Endothelial cell of umbilical vein (primary cell): ENCODE results near the gene OXSR1. TPM values are rescaled to one million over a fixed set of nuclear protein-coding genes. Genes with fewer than 3 reads are reported as not detected.

ENCODE experiments used
- BruUV-seq: library from RNA; stranded (reverse); fragments of 400-500 nt; replicated peaks from 2 replicates; lab custom pipeline; 2021; lab: Mats Ljungman, UMichigan
- CTCF ChIA-PET: fragments of 300-600, 350-600 bp; sonication (Branson Sonifier 250); formaldehyde crosslinking; loops from one replicate; lab custom pipeline; 2021; ENCODE audit warnings: antibody characterized with exemption, inconsistent platforms; lab: Charles Lee
- POLR2A ChIA-PET: fragments of 300-600, 350-600 bp; sonication (Branson Sonifier 250); formaldehyde crosslinking; loops from one replicate; lab custom pipeline; 2021; ENCODE audit warnings: antibody characterized with exemption, inconsistent platforms; lab: Charles Lee
- DNase-seq: peaks from one replicate; pipeline ENCODE4 v3.0.0-alpha.2; 2011; ENCODE audit warnings: low read depth, low spot score
- FAIRE-seq: peaks from 2 replicates; lab custom pipeline; 2011; peaks lifted over from hg19 to GRCh38; lab: Jason Lieb, UNC
- H2AFZ ChIP-seq: 2 replicates; pipeline ENCODE4 v1.6.0; 2012; ENCODE audit warnings: low read depth, low read length, control low read depth, inconsistent platforms
- H3K27ac ChIP-seq: 2 replicates; pipeline ENCODE4 v1.5.1; 2011; ENCODE audit warnings: low read depth, mild to moderate bottlenecking, control low read depth, low read length, moderate library complexity; ENCODE audit not compliant: insufficient read depth
- H3K27me3 ChIP-seq, 2 experiments: 2 replicates each; pipeline versions ENCODE4 v1.6.0 to v1.6.1; 2011; ENCODE audit warnings: low read length in 2 of 2, mixed read lengths in 1 of 2; ENCODE audit not compliant: control insufficient read depth in 2 of 2, insufficient read depth in 2 of 2
- H3K36me3 ChIP-seq, 2 experiments: 2 replicates in 1 of 2; 3 replicates in 1 of 2; pipeline ENCODE4 v1.5.1; 2011; ENCODE audit warnings: low read length in 2 of 2, mild to moderate bottlenecking in 1 of 2, moderate library complexity in 1 of 2; ENCODE audit not compliant: control insufficient read depth in 2 of 2, insufficient read depth in 2 of 2; ENCODE audit errors: extremely low read depth in 1 of 2
- H3K4me1 ChIP-seq: 3 replicates; pipeline ENCODE4 v1.5.1; 2011; ENCODE audit warnings: mild to moderate bottlenecking, low read length; ENCODE audit not compliant: control insufficient read depth, insufficient read depth; ENCODE audit errors: extremely low read depth
- H3K4me2 ChIP-seq: 2 replicates; pipeline ENCODE4 v1.6.1; 2011; ENCODE audit warnings: low read length, control low read depth, mixed read lengths; ENCODE audit not compliant: insufficient read depth
- H3K4me3 ChIP-seq, 3 experiments: fragments of 200-600 bp in 1 of 3; sonication (generic), shearing (Covaris generic) in 1 of 3; replicated peaks in 1 of 3; 2 replicates each; pipeline ENCODE4 v1.5.1; 2011 to 2016; ENCODE audit warnings: control low read depth in 3 of 3, low read length in 3 of 3, mild to moderate bottlenecking in 2 of 3, inconsistent platforms in 1 of 3, low read depth in 1 of 3, moderate library complexity in 1 of 3; ENCODE audit not compliant: insufficient read depth in 1 of 3
- H3K79me2 ChIP-seq: 2 replicates; pipeline ENCODE4 v1.6.0; 2012; ENCODE audit warnings: low read length, inconsistent platforms; ENCODE audit not compliant: control insufficient read depth, insufficient read depth
- H3K9ac ChIP-seq: replicated peaks from 2 replicates; pipeline ENCODE3; 2011; ENCODE audit warnings: low read length, control low read depth; ENCODE audit not compliant: insufficient read depth; ENCODE audit errors: extremely low read depth
- H3K9me1 ChIP-seq: replicated peaks from 3 replicates; pipeline ENCODE4 v1.6.0; 2011; ENCODE audit warnings: mild to moderate bottlenecking, low read length; ENCODE audit not compliant: control insufficient read depth, insufficient read depth; ENCODE audit errors: extremely low read depth
- H3K9me3 ChIP-seq: replicated peaks from 2 replicates; pipeline ENCODE4 v1.5.1; 2012; ENCODE audit warnings: low read length, inconsistent platforms; ENCODE audit not compliant: control insufficient read depth, insufficient read depth
- H4K20me1 ChIP-seq: replicated peaks from 2 replicates; pipeline ENCODE3; 2011; ENCODE audit warnings: mild to moderate bottlenecking, low read length; ENCODE audit not compliant: control insufficient read depth, insufficient read depth; ENCODE audit errors: extremely low read depth
- CTCF ChIP-seq, 2 donors: IDR thresholded peaks; 1 replicate in 1 of 2; 2 replicates in 1 of 2; pipeline ENCODE4 v1.5.1; 2011; ENCODE audit warnings: low read length in 2 of 2, mild to moderate bottlenecking in 2 of 2, moderate library complexity in 2 of 2, control low read depth in 1 of 2, inconsistent platforms in 1 of 2, low read depth in 1 of 2; ENCODE audit not compliant: insufficient read depth in 1 of 2; ENCODE audit errors: extremely low read depth in 1 of 2
- EZH2 ChIP-seq: IDR thresholded peaks from 2 replicates; pipeline ENCODE4 v1.6.1; 2012; ENCODE audit warnings: borderline replicate concordance, low read depth, mild to moderate bottlenecking, moderate library complexity, low read length, inconsistent platforms; ENCODE audit not compliant: severe bottlenecking
- FOS ChIP-seq: IDR thresholded peaks from 2 replicates; pipeline ENCODE4 v1.6.1; 2011; ENCODE audit warnings: mild to moderate bottlenecking, low read length, moderate library complexity, borderline replicate concordance; ENCODE audit not compliant: insufficient read depth
- GATA2 ChIP-seq: IDR thresholded peaks from 2 replicates; pipeline ENCODE4 v1.7.0; 2011; ENCODE audit warnings: low read depth, mild to moderate bottlenecking, moderate library complexity, mixed read lengths, low read length; ENCODE audit not compliant: insufficient read length, insufficient read depth
- JUN ChIP-seq: IDR thresholded peaks from 2 replicates; pipeline ENCODE4 v1.6.1; 2011; ENCODE audit warnings: borderline replicate concordance, low read depth; ENCODE audit not compliant: insufficient read length, insufficient read depth
- MAX ChIP-seq: IDR thresholded peaks from 2 replicates; pipeline ENCODE4 v1.6.1; 2011; ENCODE audit not compliant: insufficient read depth, insufficient read length
- MYC ChIP-seq: IDR thresholded peaks from one replicate; pipeline ENCODE4 v1.6.1; 2011; ENCODE audit warnings: mild to moderate bottlenecking, low read depth, low read length
- POLR2A ChIP-seq: IDR thresholded peaks from 2 replicates; pipeline ENCODE4 v1.6.1; 2012; ENCODE audit warnings: low read depth, mild to moderate bottlenecking, control low read depth, low read length
- POLR2AphosphoS5 ChIP-seq: IDR thresholded peaks from 2 replicates; pipeline ENCODE4 v1.6.1; 2012; ENCODE audit warnings: low read depth, mild to moderate bottlenecking, control low read depth, low read length, moderate library complexity; ENCODE audit not compliant: insufficient read depth
- dilution Hi-C: fragments of 300-500 bp; cut with MboI; formaldehyde crosslinking; loops from one replicate; pipeline ENCODE4 v1.15.0; 2019; ENCODE audit warnings: low sequenced_read_pairs; ENCODE audit not compliant: extremely low pct_ligation_motif_present
- intact Hi-C: fragments of 100-400 bp; cut with micrococcal nuclease; formaldehyde crosslinking; loops from one replicate; pipeline ENCODE4 v1.10.0; 2022
- polyA plus RNA-seq, 4 experiments: library from polyadenylated mRNA; depleted of rRNA in 3 of 4; stranded (reverse) in 3 of 4; unstranded in 1 of 4; fragments of >200 nt; gene quantifications; 2 replicates each; pipeline versions ENCODE4 v1.2.1 to v1.2.3, GENCODE V29; 2011 to 2012; ENCODE audit warnings: missing spikeins in 1 of 4
- total RNA-seq: library from RNA; stranded (reverse); gene quantifications from 2 replicates; pipeline ENCODE4 v1.2.3, GENCODE V29; 2021

The OXSR1 gene
- total and polyA plus RNA-seq, 2 donors (not counting 3 experiments of a cell fraction or from before 2014, with no cell fraction given): 15.1 to 32.9 TPM

GRCh38 chr3:38264779-38265178 lies 99.4 kb downstream of the OXSR1 start:
- TF ChIP-seq MYC: no peak
- TF ChIP-seq GATA2: no peak
- TF ChIP-seq EZH2: no peak
- TF ChIP-seq MAX: no peak
- no peak for TF ChIP-seq JUN
- TF ChIP-seq POLR2A: no peak
- TF ChIP-seq CTCF (IDR thresholded peaks at IDR 0.05; ENCODE audit: extremely low read depth in 1 of 2, insufficient read depth in 1 of 2, low read depth in 1 of 2, low read length in 2 of 2): no peak
- TF ChIP-seq FOS: no peak
- no peak for TF ChIP-seq POLR2AphosphoS5
- Histone ChIP-seq H3K9me3 (no peaks in the 10 kb centered on the region), H3K4me1 (no peaks in the 10 kb centered on the region), H3K27me3 (no peaks in the 10 kb centered on the region), H3K36me3 (no peaks in the 10 kb centered on the region), H2AFZ (no peak overlapping the region), H3K79me2 (no peaks in the 10 kb centered on the region), H3K4me2 (no peak overlapping the region), H4K20me1 (no peaks in the 10 kb centered on the region), H3K27ac (no peak overlapping the region), H3K4me3 (no peak overlapping the region), H3K9ac (no peak overlapping the region), H3K9me1 (no peaks in the 10 kb centered on the region)
- intact Hi-C loops: no loop called here
- ChIA-PET POLR2A (no interaction called here), CTCF (interaction anchor here (0.5 kb wide), 1 partner anchor 106 kb away, joined by 3 read pairs; no protein-coding TSS in a partner anchor)
- no peak for FAIRE-seq
- no TSS peak for BruUV-seq
- dilution Hi-C loops: no loop called here
- no peak for DNase-seq
